HepG2 (cell line): ENCODE measurements around the gene CORO7. TPM values are rescaled to one million over a fixed set of nuclear protein-coding genes. Genes with fewer than 3 reads are reported as not detected.

Experiments used
- ATAD3A ChIP-seq: sonication (generic); formaldehyde crosslinking; IDR thresholded peaks from 2 replicates; pipeline ENCODE4 v1.4.0; 2020; ENCODE audit warnings: missing genetic modification reagents
- FOXA3 ChIP-seq: IDR thresholded peaks from 2 replicates; pipeline ENCODE4 v1.6.1; 2016; ENCODE audit warnings: missing genetic modification reagents, missing compliant biosample characterization
- FOXK2 ChIP-seq: fragments of 450-650 bp; IDR thresholded peaks from 2 replicates; pipeline ENCODE4 v1.6.1; 2016
- GFI1 ChIP-seq: sonication (generic); formaldehyde crosslinking; IDR thresholded peaks from 2 replicates; pipeline ENCODE4 v1.5.0; 2020; ENCODE audit warnings: missing genetic modification reagents, mild to moderate bottlenecking, borderline replicate concordance
- HMG20B ChIP-seq: conservative IDR thresholded peaks from 2 replicates; pipeline ENCODE4 v1.6.1; 2016; ENCODE audit warnings: missing genetic modification reagents, missing compliant biosample characterization
- KAT7 ChIP-seq: IDR thresholded peaks from 2 replicates; pipeline ENCODE4 v1.6.1; 2018; ENCODE audit warnings: borderline replicate concordance, missing compliant biosample characterization
- KDM2A ChIP-seq: sonication (generic); formaldehyde crosslinking; IDR thresholded peaks from 2 replicates; pipeline ENCODE4 v1.4.0; 2020; ENCODE audit warnings: low read depth, missing genetic modification reagents, borderline replicate concordance
- MEIS2 ChIP-seq: sonication (generic); formaldehyde crosslinking; IDR thresholded peaks from 2 replicates; pipeline ENCODE4 v1.9.0; 2021; ENCODE audit warnings: mild to moderate bottlenecking, missing genetic modification reagents
- NFKBIZ ChIP-seq: IDR thresholded peaks from 2 replicates; pipeline ENCODE4 v1.6.1; 2018; ENCODE audit warnings: missing genetic modification reagents, missing compliant biosample characterization
- NKX3-1 ChIP-seq: sonication (generic); formaldehyde crosslinking; IDR thresholded peaks from 2 replicates; pipeline ENCODE4 v1.5.0; 2020; ENCODE audit warnings: missing genetic modification reagents
- RFX5 ChIP-seq: IDR thresholded peaks from 2 replicates; pipeline ENCODE4 v1.6.1; 2011; ENCODE audit warnings: low read depth, low read length, improper control_type of control experiment
- TAF15 ChIP-seq: fragments of 200-400 bp; formaldehyde crosslinking; IDR thresholded peaks from one replicate; pipeline ENCODE4 v1.6.1; 2018; ENCODE audit warnings: mild to moderate bottlenecking, low read depth, low read length; ENCODE audit not compliant: poor library complexity, severe bottlenecking
- TRIM24 ChIP-seq: sonication (generic); formaldehyde crosslinking; IDR thresholded peaks from 2 replicates; pipeline ENCODE4 v1.8.0; 2022; ENCODE audit warnings: mild to moderate bottlenecking, missing genetic modification reagents
- YEATS4 ChIP-seq: sonication (generic); formaldehyde crosslinking; IDR thresholded peaks from 2 replicates; pipeline ENCODE4 v1.4.0; 2020; ENCODE audit warnings: missing genetic modification reagents, borderline replicate concordance
- ZFP62 ChIP-seq: sonication (generic); formaldehyde crosslinking; IDR thresholded peaks from 2 replicates; pipeline ENCODE4 v1.4.0; 2020; ENCODE audit warnings: missing genetic modification reagents
- ZKSCAN8 ChIP-seq: IDR thresholded peaks from 2 replicates; pipeline ENCODE4 v1.6.1; 2016; ENCODE audit warnings: borderline replicate concordance, missing genetic modification reagents, missing compliant biosample characterization
- ZNF564 ChIP-seq: sonication (generic); formaldehyde crosslinking; IDR thresholded peaks from 2 replicates; pipeline ENCODE4 v1.8.1; 2023; ENCODE audit warnings: mild to moderate bottlenecking, missing genetic modification reagents
- ZNF737 ChIP-seq: sonication (generic); formaldehyde crosslinking; IDR thresholded peaks from 2 replicates; pipeline ENCODE4 v1.5.0; 2020; ENCODE audit warnings: missing genetic modification reagents, mild to moderate bottlenecking, borderline replicate concordance
- ZNF777 ChIP-seq: sonication (generic); formaldehyde crosslinking; IDR thresholded peaks from 2 replicates; pipeline ENCODE4 v1.4.0; 2020; ENCODE audit warnings: missing genetic modification reagents
- ZNF780A ChIP-seq: sonication (generic); formaldehyde crosslinking; IDR thresholded peaks from 2 replicates; pipeline ENCODE4 v1.8.0; 2022; ENCODE audit warnings: mild to moderate bottlenecking, missing genetic modification reagents, moderate library complexity
- ZNF850 ChIP-seq: sonication (generic); formaldehyde crosslinking; conservative IDR thresholded peaks from 2 replicates; pipeline ENCODE4 v1.9.0; 2021; ENCODE audit warnings: mild to moderate bottlenecking, missing genetic modification reagents
- polyA plus RNA-seq, 8 experiments: library from polyadenylated mRNA; depleted of rRNA in 3 of 8; stranded (reverse) in 7 of 8; unstranded in 1 of 8; fragments of >200 nt; fragmentation: Illumina TruSeq in 4 of 8; extraction: Trizol in 4 of 8; gene quantifications; 2 replicates each; pipeline versions ENCODE4 v1.2.1 to v1.2.3, GENCODE V29; 2011 to 2016; ENCODE audit warnings: low read depth in 4 of 8, missing spikeins in 1 of 8, mixed read lengths in 1 of 8; ENCODE audit not compliant: insufficient read depth in 1 of 8
- total RNA-seq, 5 experiments: library from RNA; depleted of rRNA; stranded (reverse); fragments of >200 nt; fragmentation: Illumina TruSeq; extraction: Trizol; gene quantifications; 2 replicates each; pipeline ENCODE4 v1.2.3, GENCODE V29; 2016; ENCODE audit warnings: low read depth in 1 of 5
- TF ChIP-seq, protein P1 (sequence below): sonication (generic); formaldehyde crosslinking; IDR thresholded peaks from 2 replicates; pipeline ENCODE4 v1.4.0; 2020; ENCODE audit warnings: missing genetic modification reagents, mild to moderate bottlenecking, borderline replicate concordance
- TF ChIP-seq, protein P2 (sequence below): sonication (generic); formaldehyde crosslinking; IDR thresholded peaks from 2 replicates; pipeline ENCODE4 v1.5.1; 2020; ENCODE audit warnings: missing genetic modification reagents, mild to moderate bottlenecking, borderline replicate concordance
- TF ChIP-seq, protein P3 (sequence below): IDR thresholded peaks from 2 replicates; pipeline ENCODE4 v1.6.1; 2016; ENCODE audit warnings: low read depth

Gene CORO7
- total and polyA plus RNA-seq, 2 of the 13 experiments (the other 11 are each of a cell fraction or from before 2014, with no cell fraction given) = 9.9 to 14.3 TPM

DNA sequence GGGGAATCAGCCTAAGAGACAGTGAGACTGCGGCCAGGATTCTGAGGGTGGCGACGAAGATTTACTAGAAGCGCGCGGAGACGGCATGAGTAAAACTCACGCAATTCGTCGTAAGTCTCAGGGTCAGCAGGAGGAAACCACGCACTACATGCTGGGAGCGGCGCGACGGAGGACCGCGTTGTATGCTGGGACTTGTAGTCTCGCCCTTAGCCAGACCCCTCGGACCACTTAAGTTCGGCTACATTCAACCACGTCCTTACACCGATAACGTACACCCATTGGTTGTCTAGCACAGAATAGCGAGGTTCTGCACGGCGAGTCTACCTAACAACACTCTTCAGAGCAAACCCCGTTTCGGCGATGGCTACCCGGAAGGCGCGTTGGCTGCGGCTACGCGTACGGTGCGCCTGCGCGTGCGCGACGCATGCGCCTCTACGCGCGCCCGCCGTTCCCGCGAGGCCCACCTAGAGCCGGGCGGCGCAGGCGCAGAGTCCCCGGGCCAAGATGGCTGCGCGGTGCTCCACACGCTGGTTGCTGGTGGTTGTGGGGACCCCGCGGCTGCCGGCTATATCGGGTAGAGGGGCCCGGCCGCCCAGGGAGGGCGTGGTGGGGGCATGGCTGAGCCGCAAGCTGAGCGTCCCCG lies 9.1 kb upstream of the CORO7 start, which contains the start of gene DNAJA3 (continued):
- no peak for TF ChIP-seq TAF15
- TF ChIP-seq ZNF850 (CRISPR knock-in tag) = no peak
- TF ChIP-seq FOXA3 (CRISPR knock-in tag) = peak; percentile 5; the same call in 1 of the 2 replicates
- TF ChIP-seq NFKBIZ = no peak
- TF ChIP-seq, protein P1, sequence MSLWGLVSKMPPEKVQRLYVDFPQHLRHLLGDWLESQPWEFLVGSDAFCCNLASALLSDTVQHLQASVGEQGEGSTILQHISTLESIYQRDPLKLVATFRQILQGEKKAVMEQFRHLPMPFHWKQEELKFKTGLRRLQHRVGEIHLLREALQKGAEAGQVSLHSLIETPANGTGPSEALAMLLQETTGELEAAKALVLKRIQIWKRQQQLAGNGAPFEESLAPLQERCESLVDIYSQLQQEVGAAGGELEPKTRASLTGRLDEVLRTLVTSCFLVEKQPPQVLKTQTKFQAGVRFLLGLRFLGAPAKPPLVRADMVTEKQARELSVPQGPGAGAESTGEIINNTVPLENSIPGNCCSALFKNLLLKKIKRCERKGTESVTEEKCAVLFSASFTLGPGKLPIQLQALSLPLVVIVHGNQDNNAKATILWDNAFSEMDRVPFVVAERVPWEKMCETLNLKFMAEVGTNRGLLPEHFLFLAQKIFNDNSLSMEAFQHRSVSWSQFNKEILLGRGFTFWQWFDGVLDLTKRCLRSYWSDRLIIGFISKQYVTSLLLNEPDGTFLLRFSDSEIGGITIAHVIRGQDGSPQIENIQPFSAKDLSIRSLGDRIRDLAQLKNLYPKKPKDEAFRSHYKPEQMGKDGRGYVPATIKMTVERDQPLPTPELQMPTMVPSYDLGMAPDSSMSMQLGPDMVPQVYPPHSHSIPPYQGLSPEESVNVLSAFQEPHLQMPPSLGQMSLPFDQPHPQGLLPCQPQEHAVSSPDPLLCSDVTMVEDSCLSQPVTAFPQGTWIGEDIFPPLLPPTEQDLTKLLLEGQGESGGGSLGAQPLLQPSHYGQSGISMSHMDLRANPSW (CRISPR knock-in tag) = no peak; the same call in 1 of the 2 replicates
- no peak; the same call in 1 of the 2 replicates for TF ChIP-seq ZNF777
- no peak; the same call in 1 of the 2 replicates for TF ChIP-seq KAT7 (CRISPR knock-in tag)
- TF ChIP-seq, protein P2, sequence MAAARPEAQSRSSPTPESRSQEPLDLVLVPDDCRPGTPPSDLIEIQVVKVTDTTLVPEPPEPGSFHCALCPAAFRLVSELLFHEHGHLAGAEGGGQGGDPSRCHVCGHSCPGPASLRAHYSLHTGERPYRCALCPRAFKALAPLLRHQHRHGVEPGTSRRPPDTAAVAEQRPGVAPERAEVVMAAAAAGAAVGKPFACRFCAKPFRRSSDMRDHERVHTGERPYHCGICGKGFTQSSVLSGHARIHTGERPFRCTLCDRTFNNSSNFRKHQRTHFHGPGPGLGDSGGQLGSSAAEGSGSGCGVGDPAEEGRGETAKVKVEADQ = peak; percentile 39; the same call in 1 of the 2 replicates
- TF ChIP-seq ATAD3A (CRISPR knock-in tag) = no peak
- TF ChIP-seq ZNF780A (CRISPR knock-in tag) = no peak; the same call in 1 of the 2 replicates
- no peak; the same call in 1 of the 2 replicates for TF ChIP-seq YEATS4 (CRISPR knock-in tag)
- TF ChIP-seq, protein P3, sequence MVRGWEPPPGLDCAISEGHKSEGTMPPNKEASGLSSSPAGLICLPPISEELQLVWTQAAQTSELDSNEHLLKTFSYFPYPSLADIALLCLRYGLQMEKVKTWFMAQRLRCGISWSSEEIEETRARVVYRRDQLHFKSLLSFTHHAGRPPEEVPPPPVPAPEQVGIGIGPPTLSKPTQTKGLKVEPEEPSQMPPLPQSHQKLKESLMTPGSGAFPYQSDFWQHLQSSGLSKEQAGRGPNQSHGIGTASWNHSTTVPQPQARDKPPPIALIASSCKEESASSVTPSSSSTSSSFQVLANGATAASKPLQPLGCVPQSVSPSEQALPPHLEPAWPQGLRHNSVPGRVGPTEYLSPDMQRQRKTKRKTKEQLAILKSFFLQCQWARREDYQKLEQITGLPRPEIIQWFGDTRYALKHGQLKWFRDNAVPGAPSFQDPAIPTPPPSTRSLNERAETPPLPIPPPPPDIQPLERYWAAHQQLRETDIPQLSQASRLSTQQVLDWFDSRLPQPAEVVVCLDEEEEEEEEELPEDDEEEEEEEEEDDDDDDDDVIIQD = no peak
- no peak for TF ChIP-seq FOXK2
- TF ChIP-seq GFI1 (CRISPR knock-in tag) = peak; percentile 49; the same call in 1 of the 2 replicates
- peak; percentile 50; the same call in 1 of the 2 replicates for TF ChIP-seq RFX5
- no peak; the same call in 1 of the 2 replicates for TF ChIP-seq NKX3-1 (CRISPR knock-in tag)
- TF ChIP-seq ZKSCAN8 (CRISPR knock-in tag) = 0 out of 2 replicates have a peak, but pooled peaks have one; percentile 20
- no peak for TF ChIP-seq ZNF564
- TF ChIP-seq MEIS2 (CRISPR knock-in tag) = peak; percentile 23; the same call in 1 of the 2 replicates
- no peak for TF ChIP-seq TRIM24 (CRISPR knock-in tag)
- peak; percentile 76; the same call in 1 of the 2 replicates for TF ChIP-seq KDM2A (CRISPR knock-in tag)
- no peak for TF ChIP-seq HMG20B (CRISPR knock-in tag)
- no peak for TF ChIP-seq ZFP62 (CRISPR knock-in tag)
- no peak for TF ChIP-seq ZNF737
